ENCODE data around the gene ACOX2.

ACOX2 gene

DNA sequence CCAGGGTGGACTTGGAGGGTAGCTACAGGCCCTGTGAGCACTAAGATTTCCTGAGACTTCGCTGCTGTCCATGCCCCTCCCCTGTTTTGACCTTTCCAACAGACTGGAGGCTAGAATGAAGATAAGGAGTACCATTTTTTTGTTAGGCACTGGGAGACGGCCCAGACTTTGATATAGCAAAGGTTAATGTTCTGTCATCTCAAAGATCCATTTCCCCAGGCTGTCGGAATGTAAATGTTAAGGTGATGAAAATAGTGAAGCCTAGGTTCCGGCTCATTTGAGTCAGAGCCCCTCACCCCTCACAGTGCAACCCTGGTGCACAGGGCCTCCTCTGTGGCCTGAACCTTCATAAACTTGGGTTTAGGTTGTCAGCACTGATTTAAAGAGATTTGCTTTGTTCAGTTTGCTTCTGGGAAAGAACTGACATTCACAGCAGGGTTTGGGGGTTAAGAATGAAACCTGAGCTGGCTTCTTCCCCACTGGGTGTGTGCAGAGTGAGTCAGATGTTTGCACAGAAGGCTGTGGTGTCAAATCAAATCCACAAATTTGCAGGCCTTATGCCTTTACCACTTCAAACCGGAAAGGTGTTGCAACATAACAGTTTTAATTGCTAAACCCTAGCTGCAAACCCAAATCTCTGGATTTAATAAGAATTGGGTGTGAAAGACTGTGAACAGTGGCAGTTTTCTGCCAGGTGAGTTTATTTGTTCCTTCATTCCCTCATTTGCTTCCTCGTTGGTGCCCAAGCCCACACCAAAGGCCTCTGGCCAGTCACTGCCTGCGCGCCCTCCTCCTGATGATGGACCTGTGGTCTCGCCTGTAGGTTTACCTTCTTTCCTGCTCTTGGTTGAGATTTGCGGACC is 65.7 kb downstream of the ACOX2 start:
- DNase-seq (ENCODE audit: low spot score) = peak; percentile 42

DNA sequence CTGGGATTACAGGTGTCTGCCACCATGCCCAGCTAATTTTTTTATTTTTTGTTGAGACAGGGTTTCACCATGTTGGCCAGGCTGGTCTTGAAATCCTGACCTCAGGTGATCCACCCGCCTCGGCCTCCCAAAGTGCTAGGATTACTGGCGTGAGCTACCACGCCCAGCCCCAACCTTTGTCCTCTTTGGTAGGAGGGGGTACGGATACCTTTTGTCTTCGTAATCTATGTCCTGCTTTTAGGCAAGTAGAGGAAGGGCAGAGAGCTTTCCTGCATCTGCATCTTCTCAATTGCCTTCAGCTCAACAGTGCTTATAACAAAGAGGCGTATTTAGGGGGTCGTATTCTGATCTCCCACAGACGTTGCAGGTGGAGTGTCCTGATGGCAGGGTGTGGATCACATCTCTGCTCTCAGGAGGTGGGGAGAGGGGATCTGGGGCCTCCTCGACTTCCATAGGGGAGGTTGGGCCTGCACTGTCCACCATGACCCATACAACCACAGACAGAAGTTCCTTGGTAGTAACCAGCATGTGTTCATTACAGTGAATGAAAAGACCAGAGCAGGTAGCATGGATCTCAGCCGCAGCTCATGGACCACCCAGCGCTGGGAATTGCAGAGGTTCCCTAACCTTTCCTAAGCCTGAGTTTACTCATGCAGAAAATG is 66.5 kb downstream of the ACOX2 start:
- DNase-seq (ENCODE audit: low spot score) = no peak

DNA sequence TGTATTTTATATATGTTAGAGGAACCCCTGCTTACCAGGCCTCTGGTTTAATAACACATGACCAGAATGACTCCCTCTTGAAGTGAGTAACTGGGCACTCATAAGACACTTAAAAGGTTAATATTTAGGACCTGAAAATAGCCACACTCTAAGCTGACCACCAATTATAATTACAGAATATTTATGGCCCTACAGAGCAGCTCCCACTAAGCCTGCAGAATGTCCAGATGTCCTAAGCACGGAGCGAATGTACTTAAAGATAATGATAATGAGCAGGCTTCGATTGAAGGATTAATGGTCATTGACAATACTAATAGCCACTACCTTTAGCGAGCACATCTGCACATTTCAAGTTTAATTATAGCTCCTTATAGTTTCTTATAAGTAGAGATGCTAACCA is 67.9 kb downstream of the ACOX2 start:
- DNase-seq (ENCODE audit: low spot score) = no peak

DNA sequence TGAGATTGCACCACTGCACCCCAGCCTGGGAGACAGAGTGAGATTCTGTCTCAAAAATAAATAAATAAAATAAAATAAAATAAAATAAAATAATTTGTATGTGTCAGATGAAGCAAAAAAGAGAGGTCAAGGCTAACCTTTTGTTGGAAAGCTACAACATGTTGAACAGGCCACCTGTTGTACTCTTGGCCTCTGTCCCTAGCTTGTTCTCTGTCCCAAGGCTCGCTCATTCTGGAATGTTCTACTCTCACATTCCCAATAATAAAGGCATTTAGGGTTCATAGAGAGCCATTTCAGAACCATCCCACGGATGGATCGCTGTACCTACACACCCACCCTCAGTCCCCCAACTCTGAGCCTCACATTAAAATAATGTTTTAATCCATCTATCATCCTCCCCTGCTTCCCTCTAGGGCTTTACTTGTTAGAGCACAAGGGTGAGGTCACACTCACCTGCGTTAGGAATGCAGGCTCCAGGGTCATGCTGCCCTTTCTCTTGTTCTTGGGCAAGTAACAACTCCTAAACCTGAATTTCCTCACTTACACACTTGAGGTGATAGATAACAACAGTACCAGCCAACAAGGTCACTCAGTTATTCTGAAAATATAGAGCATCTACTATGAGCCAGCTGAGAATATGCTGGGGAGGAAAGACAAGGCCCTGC is 70.0 kb downstream of the ACOX2 start:
- DNase-seq (ENCODE audit: low spot score) = no peak

DNA sequence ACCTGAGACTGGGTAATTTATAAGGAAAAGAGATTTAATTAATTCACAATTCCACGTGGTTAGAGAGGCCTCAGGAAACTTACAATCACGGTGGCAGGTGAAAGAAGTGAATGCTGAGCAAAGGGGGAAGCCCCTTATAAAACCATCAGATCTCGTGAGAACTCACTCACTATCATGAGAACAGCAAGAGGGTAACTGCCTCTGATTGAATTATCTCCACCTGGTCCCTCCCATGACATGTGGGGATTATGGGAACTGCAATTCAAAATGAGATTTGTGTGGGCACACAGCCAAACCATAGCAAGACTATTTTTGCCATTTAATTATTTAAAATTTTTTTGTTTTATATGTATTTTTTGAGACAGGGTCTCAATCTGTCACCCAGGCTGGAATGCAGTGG is 72.1 kb downstream of the ACOX2 start:
- no peak for DNase-seq (ENCODE audit: low spot score)

DNA sequence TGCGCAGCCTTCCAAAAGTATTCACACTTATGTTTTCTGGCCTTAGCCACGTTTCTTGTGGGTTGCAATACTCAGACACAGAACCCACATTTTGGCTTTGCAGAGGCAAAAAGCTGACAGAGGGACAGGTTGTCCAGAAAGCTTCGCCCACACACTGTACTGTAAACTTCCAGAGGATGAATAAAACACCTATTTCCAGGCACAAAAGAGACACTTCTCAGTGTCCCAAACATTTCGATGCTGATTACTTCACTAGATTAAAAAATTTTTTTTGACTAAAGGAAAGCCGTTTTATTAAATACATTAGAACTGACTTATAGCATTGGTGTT is 73.1 kb downstream of the ACOX2 start:
- no peak for DNase-seq (ENCODE audit: low spot score)

DNA sequence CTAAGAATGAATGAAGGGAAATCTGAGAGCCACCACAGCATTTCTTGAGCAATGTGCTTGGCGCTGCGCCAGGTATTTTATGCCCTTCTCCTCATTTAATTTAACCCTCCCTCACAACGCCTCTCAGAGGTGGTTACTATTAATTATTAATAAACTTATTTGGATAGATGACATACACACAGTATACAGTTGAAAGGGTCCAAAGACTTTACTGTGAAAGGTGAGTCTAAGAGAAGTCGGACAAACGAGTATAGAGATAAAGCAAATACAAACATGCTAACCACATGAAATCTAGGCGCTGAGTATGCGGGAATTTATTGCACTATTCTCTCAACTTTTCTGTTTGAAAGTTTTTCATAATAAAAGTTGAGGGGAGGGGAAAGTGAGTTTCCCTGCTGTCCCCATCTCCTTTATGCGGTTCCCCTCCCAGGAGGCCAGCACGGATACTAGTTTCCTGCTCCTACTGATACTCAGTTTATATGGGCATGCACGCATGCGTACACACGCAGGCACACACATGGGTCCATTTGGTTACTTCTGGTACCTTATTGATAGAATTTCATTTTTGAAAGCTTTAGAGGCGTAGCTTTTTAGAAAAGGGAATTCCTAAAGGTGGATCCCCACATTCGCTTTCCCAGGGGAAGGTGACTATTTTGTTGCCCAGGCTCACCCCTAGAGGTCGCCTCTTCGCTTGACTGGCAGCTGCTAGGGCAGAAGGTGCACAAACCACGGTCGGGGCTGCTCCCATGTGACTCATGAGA is 73.6 kb downstream of the ACOX2 start:
- peak; percentile 87 for DNase-seq (ENCODE audit: low spot score)

DNA sequence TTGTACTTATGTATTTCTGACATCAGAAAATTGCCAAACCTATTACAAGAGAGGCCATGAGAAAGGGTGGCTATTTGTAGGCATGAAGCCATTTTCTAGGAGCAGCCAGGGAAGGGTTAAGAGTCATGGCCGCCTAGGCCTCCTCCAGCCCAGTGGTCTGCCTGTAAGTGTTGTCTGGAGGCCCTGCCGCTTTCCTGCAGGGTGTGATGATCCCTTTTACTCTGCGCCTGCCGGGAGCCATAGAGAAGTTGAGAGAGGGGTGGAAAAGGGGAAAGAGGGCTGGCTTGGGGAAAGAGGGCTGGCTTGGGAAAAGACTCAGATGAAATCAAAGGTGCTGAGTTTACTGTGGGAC is 74.2 kb downstream of the ACOX2 start:
- no peak for DNase-seq (ENCODE audit: low spot score)

DNA sequence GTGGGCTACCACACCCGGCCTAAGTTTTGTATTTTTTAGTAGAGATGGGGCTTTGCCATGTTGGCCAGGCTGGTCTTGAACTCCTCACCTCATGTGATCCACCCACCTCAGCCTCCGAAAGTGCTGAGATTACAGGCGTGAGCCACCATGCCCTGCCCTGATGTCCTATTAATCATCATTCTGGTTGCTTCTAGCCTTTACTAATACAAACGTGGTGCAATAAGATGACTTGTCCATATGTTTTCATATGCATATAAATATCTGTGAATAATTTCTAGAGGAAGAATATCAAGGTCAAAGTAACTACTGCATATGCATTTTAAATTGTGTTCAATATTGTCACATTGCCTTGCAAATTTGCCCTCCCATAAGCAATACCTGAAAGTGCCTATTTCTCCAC is 77.8 kb downstream of the ACOX2 start:
- DNase-seq (ENCODE audit: low spot score) = no peak
